H9 (cell line): ENCODE data around the gene STIM2. TPM values are rescaled to one million over a fixed set of nuclear protein-coding genes. Genes with fewer than 3 reads are reported as not detected.

Experiments used
- DNase-seq: peaks from one replicate; pipeline ENCODE4 v3.0.0-alpha.2; 2017
- H2AFZ ChIP-seq: one replicate; pipeline ENCODE4 v1.6.1; 2013; ENCODE audit warnings: mild to moderate bottlenecking, low read length, control low read depth, moderate library complexity
- H2AK5ac ChIP-seq: 2 replicates; pipeline ENCODE4 v1.6.1; 2013; ENCODE audit warnings: low read length, control low read depth, mixed read lengths; ENCODE audit not compliant: insufficient read length
- H2BK120ac ChIP-seq: one replicate; pipeline ENCODE4 v1.6.1; 2013; ENCODE audit warnings: low read depth, mild to moderate bottlenecking, low read length, control low read depth, inconsistent platforms; ENCODE audit not compliant: poor library complexity, severe bottlenecking
- H2BK12ac ChIP-seq: 2 replicates; pipeline ENCODE4 v1.6.1; 2013; ENCODE audit warnings: low read length, control low read depth, mixed read lengths, low read depth; ENCODE audit not compliant: insufficient read length
- H2BK15ac ChIP-seq: 2 replicates; pipeline ENCODE4 v1.6.1; 2013; ENCODE audit warnings: low read depth, low read length, control low read depth
- H2BK20ac ChIP-seq: one replicate; pipeline ENCODE4 v1.6.1; 2013; ENCODE audit warnings: low read depth, mild to moderate bottlenecking, low read length, control low read depth, inconsistent platforms; ENCODE audit not compliant: poor library complexity, severe bottlenecking
- H2BK5ac ChIP-seq: 2 replicates; pipeline ENCODE4 v1.6.1; 2013; ENCODE audit warnings: low read length, control low read depth, mixed read lengths; ENCODE audit not compliant: insufficient read length
- H3K14ac ChIP-seq: 2 replicates; pipeline ENCODE4 v1.6.1; 2013; ENCODE audit warnings: low read length, control low read depth; ENCODE audit not compliant: insufficient read depth
- H3K18ac ChIP-seq: 2 replicates; pipeline ENCODE4 v1.6.1; 2013; ENCODE audit warnings: low read depth, mild to moderate bottlenecking, mixed read lengths, low read length, control low read depth; ENCODE audit not compliant: insufficient read length
- H3K23ac ChIP-seq: 2 replicates; pipeline ENCODE4 v1.6.1; 2013; ENCODE audit warnings: low read length, control low read depth, mixed read lengths, low read depth; ENCODE audit not compliant: insufficient read length
- H3K23me2 ChIP-seq: 2 replicates; pipeline ENCODE4 v1.6.1; 2013; ENCODE audit warnings: low read depth, mild to moderate bottlenecking, mixed read lengths, low read length, control low read depth; ENCODE audit not compliant: insufficient read length, poor library complexity, severe bottlenecking
- H3K27ac ChIP-seq: 2 replicates; pipeline ENCODE4 v1.5.1; 2013; ENCODE audit warnings: low read length, control low read depth, mixed read lengths, low read depth; ENCODE audit not compliant: insufficient read length
- H3K27me3 ChIP-seq: 2 replicates; pipeline ENCODE4 v1.6.1; 2013; ENCODE audit warnings: low read length, control low read depth, inconsistent platforms; ENCODE audit not compliant: insufficient read depth
- H3K4ac ChIP-seq: 2 replicates; pipeline ENCODE4 v1.6.1; 2013; ENCODE audit warnings: low read depth, mild to moderate bottlenecking, control low read depth, inconsistent platforms, low read length, moderate library complexity
- H3K4me1 ChIP-seq: 2 replicates; pipeline ENCODE4 v1.6.1; 2013; ENCODE audit warnings: low read length, control low read depth, inconsistent platforms; ENCODE audit not compliant: insufficient read depth
- H3K4me2 ChIP-seq: 2 replicates; pipeline ENCODE4 v1.6.1; 2013; ENCODE audit warnings: low read length, control low read depth, mixed read lengths; ENCODE audit not compliant: insufficient read length, insufficient read depth
- H3K56ac ChIP-seq: 2 replicates; pipeline ENCODE4 v1.6.1; 2013; ENCODE audit warnings: low read depth, mild to moderate bottlenecking, mixed read lengths, low read length, control low read depth; ENCODE audit not compliant: insufficient read length
- H3K79me1 ChIP-seq: 2 replicates; pipeline ENCODE4 v1.6.1; 2013; ENCODE audit warnings: low read depth, mild to moderate bottlenecking, moderate library complexity, low read length, control low read depth, inconsistent platforms; ENCODE audit not compliant: insufficient read depth, poor library complexity, severe bottlenecking
- H3K79me2 ChIP-seq: 2 replicates; pipeline ENCODE4 v1.6.1; 2013; ENCODE audit warnings: low read length, control low read depth, inconsistent platforms; ENCODE audit not compliant: insufficient read depth
- H3K9ac ChIP-seq: 2 replicates; pipeline ENCODE4 v1.6.1; 2013; ENCODE audit warnings: low read length, control low read depth, mixed read lengths; ENCODE audit not compliant: insufficient read length; ENCODE audit errors: extremely low read depth
- H3K9me3 ChIP-seq: one replicate; pipeline ENCODE4 v1.6.1; 2013; ENCODE audit warnings: low read depth, low read length, inconsistent platforms; ENCODE audit not compliant: control insufficient read depth
- H3T11ph ChIP-seq: one replicate; pipeline ENCODE4 v1.6.1; 2013; ENCODE audit warnings: mild to moderate bottlenecking, low read length, control low read depth, inconsistent platforms
- H4K20me1 ChIP-seq: one replicate; pipeline ENCODE4 v1.6.1; 2013; ENCODE audit not compliant: control insufficient read depth, insufficient read length, insufficient read depth
- H4K5ac ChIP-seq: 2 replicates; pipeline ENCODE4 v1.6.1; 2013; ENCODE audit warnings: low read depth, mild to moderate bottlenecking, mixed read lengths, low read length, control low read depth; ENCODE audit not compliant: insufficient read length
- H4K8ac ChIP-seq: replicated peaks from 2 replicates; pipeline ENCODE4 v1.6.1; 2013; ENCODE audit warnings: low read length, control low read depth, mixed read lengths, low read depth; ENCODE audit not compliant: insufficient read length
- H4K91ac ChIP-seq: 2 replicates; pipeline ENCODE4 v1.6.1; 2013; ENCODE audit warnings: low read depth, mild to moderate bottlenecking, moderate library complexity, mixed read lengths, low read length, control low read depth; ENCODE audit not compliant: insufficient read length
- H3K27ac Mint-ChIP-seq, 3 experiments: 2 replicates in 2 of 3; 3 replicates in 1 of 3; pipeline ENCODE4 v1.8.0; 2020 to 2021; ENCODE audit warnings: mixed read lengths in 3 of 3, mild to moderate bottlenecking in 1 of 3, moderate library complexity in 1 of 3
- H3K27me3 Mint-ChIP-seq: 2 replicates; pipeline ENCODE4 v1.8.0; 2021; ENCODE audit warnings: low read depth, mild to moderate bottlenecking, moderate library complexity, mixed read lengths
- H3K36me3 Mint-ChIP-seq, 3 experiments: 2 replicates in 2 of 3; 3 replicates in 1 of 3; pipeline ENCODE4 v1.8.0; 2020 to 2021; ENCODE audit warnings: low read depth in 3 of 3, mixed read lengths in 3 of 3; ENCODE audit not compliant: insufficient read depth in 1 of 3
- H3K4me1 Mint-ChIP-seq, 2 experiments: 2 replicates each; pipeline ENCODE4 v1.8.0; 2020; ENCODE audit warnings: mixed read lengths in 2 of 2
- H3K4me3 Mint-ChIP-seq, 2 experiments: 2 replicates in 1 of 2; 3 replicates in 1 of 2; pipeline ENCODE4 v1.8.0; 2020 to 2021; ENCODE audit warnings: mild to moderate bottlenecking in 2 of 2, mixed read lengths in 2 of 2, moderate library complexity in 1 of 2
- H3K9me3 Mint-ChIP-seq, 2 experiments: 2 replicates in 1 of 2; 3 replicates in 1 of 2; pipeline ENCODE4 v1.8.0; 2020; ENCODE audit warnings: mild to moderate bottlenecking in 2 of 2, mixed read lengths in 2 of 2, moderate library complexity in 1 of 2
- CTCF ChIP-seq: fragments of 200-600 bp; sonication (generic); conservative IDR thresholded peaks from 3 replicates; pipeline ENCODE4 v1.8.0; 2021; ENCODE audit warnings: antibody characterized with exemption, mild to moderate bottlenecking
- WGBS: extraction: QIAGEN DNeasy Blood & Tissue Kit; methylation state at CpG from one replicate; pipeline ENCODE4 v1.1.7; 2013; ENCODE audit warnings: missing lambda C conversion rate, low lambda C conversion rate, mixed read lengths; ENCODE audit not compliant: insufficient read length; ENCODE audit errors: extremely low coverage; 5-methylcytosine and 5-hydroxymethylcytosine counted together
- total RNA-seq: library from RNA; stranded (reverse); gene quantifications from 2 replicates; pipeline ENCODE4 v1.2.1, GENCODE V29; 2021

Gene STIM2
- total RNA-seq, 1 experiment from 2014 or later = 26.2 TPM

- no peaks in the 10 kb centered on the region for H3K9me3 Mint-ChIP-seq
- Histone ChIP-seq H3K4ac (no peak overlapping the region), H3K18ac (no peak overlapping the region), H3K79me2 (no peaks in the 10 kb centered on the region), H4K20me1 (no peaks in the 10 kb centered on the region), H2AK5ac (no peak overlapping the region), H4K8ac (no peak overlapping the region), H2BK20ac (no peak overlapping the region), H4K5ac (no peak overlapping the region), H2AFZ (no peak overlapping the region), H3T11ph (no peak overlapping the region), H4K91ac (no peak overlapping the region), H2BK12ac (no peak overlapping the region), H3K9ac (no peak overlapping the region), H2BK15ac (no peak overlapping the region), H3K4me1 (peaks cover 2% of the 10 kb centered on the region; the same call in 1 of the 2 replicates), H2BK120ac (no peak overlapping the region), H3K23me2 (no peaks in the 10 kb centered on the region), H3K14ac (no peak overlapping the region), H3K56ac (no peak overlapping the region), H3K27ac (no peak overlapping the region), H3K79me1 (no peaks in the 10 kb centered on the region), H3K27me3 (no peaks in the 10 kb centered on the region), H2BK5ac (no peak overlapping the region), H3K4me2 (no peak overlapping the region), H3K23ac (no peak overlapping the region), H3K9me3 (no peaks in the 10 kb centered on the region)
- TF ChIP-seq CTCF = no peak
- H3K4me1 Mint-ChIP-seq = peaks cover 0 to 4% of the 10 kb centered on the region in 2 experiments; a peak in 3 of 4 replicates
- DNase-seq = no peak
- H3K4me3 Mint-ChIP-seq = no peak overlapping the region
- H3K36me3 Mint-ChIP-seq = peaks cover 0 to 4% (median 1%) of the 10 kb centered on the region in 3 experiments; a peak in 2 of 7 replicates
- no peaks in the 10 kb centered on the region for H3K27me3 Mint-ChIP-seq
- H3K27ac Mint-ChIP-seq = no peak overlapping the region
- no CpG with 5 or more reads among the region's 3 CpGs for WGBS
Observed at GRCh38 chr4:26993967-26994366, 133.3 kb downstream of the STIM2 start.
